Central memory CD8-positive, alpha-beta T cell (primary cell): ENCODE data around the gene SPHK2.
"Not testable (repeated sequence)": the region's sequence is repeated elsewhere in the genome, so short reads cannot be mapped to it uniquely, and the experiment has no call there.

Experiments used
- ATAC-seq: fragments of 150-1000 bp; cut with Tn5 transposase; replicated peaks from 2 replicates; pipeline ENCODE4 v1.10.0; 2022; ENCODE audit warnings: mild to moderate bottlenecking, moderate FRiP score, moderate number of reproducible peaks; ENCODE audit not compliant: poor library complexity, severe bottlenecking; ENCODE audit errors: extremely low read depth
- DNase-seq, 2 donors: peaks; one replicate each; pipeline ENCODE4 v3.0.0; 2021; ENCODE audit warnings: low spot score in 2 of 2
- H3K27ac Mint-ChIP-seq: one replicate; pipeline ENCODE4 v1.8.0; 2022; ENCODE audit warnings: low read depth, mild to moderate bottlenecking, moderate library complexity, mixed read lengths
- H3K27me3 Mint-ChIP-seq: one replicate; pipeline ENCODE4 v1.8.0; 2022; ENCODE audit warnings: mixed read lengths
- H3K36me3 Mint-ChIP-seq: one replicate; pipeline ENCODE4 v1.8.0; 2022; ENCODE audit warnings: mild to moderate bottlenecking, moderate library complexity, mixed read lengths; ENCODE audit not compliant: insufficient read depth
- H3K4me1 Mint-ChIP-seq: one replicate; pipeline ENCODE4 v1.8.0; 2022; ENCODE audit warnings: mixed read lengths
- H3K4me3 Mint-ChIP-seq: one replicate; pipeline ENCODE4 v1.8.0; 2022; ENCODE audit warnings: mild to moderate bottlenecking, moderate library complexity, mixed read lengths
- H3K9me3 Mint-ChIP-seq: one replicate; pipeline ENCODE4 v1.8.0; 2022; ENCODE audit warnings: mixed read lengths

Gene SPHK2, protein sequence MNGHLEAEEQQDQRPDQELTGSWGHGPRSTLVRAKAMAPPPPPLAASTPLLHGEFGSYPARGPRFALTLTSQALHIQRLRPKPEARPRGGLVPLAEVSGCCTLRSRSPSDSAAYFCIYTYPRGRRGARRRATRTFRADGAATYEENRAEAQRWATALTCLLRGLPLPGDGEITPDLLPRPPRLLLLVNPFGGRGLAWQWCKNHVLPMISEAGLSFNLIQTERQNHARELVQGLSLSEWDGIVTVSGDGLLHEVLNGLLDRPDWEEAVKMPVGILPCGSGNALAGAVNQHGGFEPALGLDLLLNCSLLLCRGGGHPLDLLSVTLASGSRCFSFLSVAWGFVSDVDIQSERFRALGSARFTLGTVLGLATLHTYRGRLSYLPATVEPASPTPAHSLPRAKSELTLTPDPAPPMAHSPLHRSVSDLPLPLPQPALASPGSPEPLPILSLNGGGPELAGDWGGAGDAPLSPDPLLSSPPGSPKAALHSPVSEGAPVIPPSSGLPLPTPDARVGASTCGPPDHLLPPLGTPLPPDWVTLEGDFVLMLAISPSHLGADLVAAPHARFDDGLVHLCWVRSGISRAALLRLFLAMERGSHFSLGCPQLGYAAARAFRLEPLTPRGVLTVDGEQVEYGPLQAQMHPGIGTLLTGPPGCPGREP

DNA sequence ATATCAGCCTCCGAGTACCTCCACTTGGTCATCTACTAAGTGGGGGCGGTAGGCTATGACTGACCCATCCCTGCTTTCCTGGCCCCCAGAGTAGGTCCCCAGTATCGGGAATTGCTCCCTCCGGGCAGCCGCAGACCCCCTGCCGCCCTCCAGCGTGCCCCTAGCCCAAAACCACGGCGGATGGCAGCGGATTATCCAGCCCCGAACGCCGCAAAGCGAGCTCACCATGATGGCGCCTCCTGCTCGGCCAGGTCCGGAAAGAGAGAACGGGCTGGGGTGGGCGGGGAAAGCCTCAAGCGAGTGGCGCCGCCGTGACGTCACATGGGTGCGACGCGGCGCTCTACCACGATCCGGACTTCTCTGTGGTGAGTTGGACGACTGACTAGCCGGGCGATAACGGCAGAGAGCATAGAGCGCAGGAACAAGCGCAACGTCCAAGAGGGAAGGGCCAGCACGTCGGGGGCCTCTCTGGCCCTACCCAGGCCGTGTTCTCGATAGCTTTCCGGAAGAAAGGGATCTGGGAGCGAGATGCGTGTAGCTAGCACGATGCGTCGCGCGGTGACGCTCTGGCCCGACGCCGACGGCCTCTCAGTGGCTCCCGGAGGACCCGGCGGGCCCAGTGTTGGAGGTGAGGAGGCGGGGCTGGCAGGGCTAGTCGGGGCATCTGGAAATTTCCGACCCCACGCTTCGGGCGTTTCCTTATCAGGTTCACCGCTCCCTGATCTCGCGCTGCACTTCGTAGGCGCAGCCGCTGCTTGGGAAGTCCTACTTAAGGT, at the start of gene SPHK2, which contains the start of gene RPL18:
Gene SPHK2 (plus strand): TSS at position 591 of the 776 bp plus-strand sequence. CDS start 1,009 bp downstream, outside the sequence.
Gene RPL18 (minus strand): TSS at position 263 of the 776 bp plus-strand sequence. CDS start 35 bp downstream, at position 228.
- ATAC-seq (peak; percentile 81), DNase-seq (peak; percentile 88 to 94)
- Mint-ChIP-seq H3K27me3 (no peaks in the 10 kb centered on the region), H3K4me3 (peak within 1 kb of the TSS; percentile 93), H3K27ac (peak within 1 kb of the TSS; percentile 95), H3K4me1 (peaks cover 50% of the 10 kb centered on the region), H3K36me3 (peaks cover 33% of the 10 kb centered on the region), H3K9me3 (no peaks in the 10 kb centered on the region)

DNA sequence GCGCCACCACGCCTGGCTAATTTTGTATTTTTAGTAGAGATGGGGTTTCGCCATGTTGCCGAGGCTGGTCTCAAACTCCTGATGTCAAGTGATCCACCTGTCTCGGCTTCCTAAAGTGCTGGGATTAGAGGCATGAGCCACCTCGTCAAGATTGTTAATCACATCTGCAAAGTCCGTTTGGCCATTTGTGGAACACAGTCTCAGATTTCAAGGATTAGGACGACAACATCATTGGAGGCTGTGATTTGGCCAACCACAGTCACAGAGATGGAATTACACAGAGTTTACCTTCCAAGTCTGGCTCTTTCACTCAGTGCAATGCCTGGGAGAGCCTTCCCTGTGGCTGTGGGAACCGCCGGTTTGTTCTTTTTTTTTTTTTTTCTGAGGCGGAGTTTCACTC, 49.5 kb upstream of the SPHK2 start:
- Mint-ChIP-seq H3K4me3 (no peak overlapping the region), H3K27ac (no peak overlapping the region), H3K27me3 (peaks cover 18% of the 10 kb centered on the region), H3K4me1 (no peaks in the 10 kb centered on the region), H3K36me3 (no peaks in the 10 kb centered on the region), H3K9me3 (no peaks in the 10 kb centered on the region)
- no peak for ATAC-seq
- no peak for DNase-seq

DNA sequence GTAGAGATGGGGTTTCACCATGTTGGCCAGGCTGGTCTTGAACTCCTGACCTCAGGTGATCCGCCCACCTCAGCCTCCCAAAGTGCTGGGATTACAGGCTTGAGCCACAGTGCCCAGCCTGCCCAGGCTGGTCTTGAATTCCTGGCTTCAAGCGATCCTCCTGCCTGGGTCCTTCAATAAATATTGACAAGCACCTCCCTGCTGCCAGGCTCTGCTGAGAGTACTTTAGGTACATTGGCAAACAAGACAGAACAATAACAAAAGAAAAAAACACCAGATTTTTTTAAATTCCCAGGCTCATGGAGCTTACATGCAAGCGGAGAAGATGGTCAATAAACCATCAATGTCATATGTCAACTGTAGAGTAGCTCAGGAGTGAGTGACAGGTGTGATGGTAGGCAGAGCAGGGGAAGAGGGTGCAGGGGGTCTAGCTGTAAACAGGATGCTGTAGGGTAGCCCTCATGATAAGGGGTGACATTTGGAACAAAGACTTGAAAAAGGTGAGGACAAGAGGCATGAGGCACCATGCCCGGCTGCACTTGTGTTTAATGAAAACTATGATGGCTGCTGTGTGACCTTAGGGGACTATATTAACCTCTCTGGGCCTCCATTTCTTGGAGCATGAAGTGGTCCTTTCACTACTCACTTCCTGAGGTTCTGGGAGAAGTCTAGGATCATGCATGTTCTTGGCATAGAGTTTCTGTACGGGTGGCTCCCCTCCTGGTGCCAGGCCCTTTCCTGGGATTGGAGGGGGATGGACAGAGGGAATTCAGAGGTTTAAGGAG, 47.7 kb upstream of the SPHK2 start:
- Mint-ChIP-seq H3K27ac (no peak overlapping the region), H3K4me1 (no peaks in the 10 kb centered on the region), H3K4me3 (no peak overlapping the region), H3K27me3 (peaks cover 18% of the 10 kb centered on the region), H3K9me3 (no peaks in the 10 kb centered on the region), H3K36me3 (no peaks in the 10 kb centered on the region)
- DNase-seq (no peak), ATAC-seq (no peak)

DNA sequence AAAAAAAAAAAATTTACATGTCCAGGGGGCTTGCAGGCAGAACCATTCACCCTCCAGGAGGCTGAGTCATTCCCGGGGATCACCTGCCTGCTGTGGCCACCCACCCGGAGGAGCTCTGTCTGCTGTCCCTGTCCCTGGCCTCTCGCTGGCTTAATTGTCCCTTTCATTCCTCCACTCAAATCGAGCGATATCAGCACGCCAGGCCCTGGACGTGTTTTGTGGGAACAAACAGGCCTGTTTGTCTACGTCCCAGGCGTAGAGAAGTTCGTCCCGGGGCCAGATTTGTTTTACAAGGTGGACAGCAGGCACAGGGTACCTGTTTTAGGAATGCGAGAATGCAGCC, 46.2 kb upstream of the SPHK2 start:
- H3K36me3 Mint-ChIP-seq, result no peaks in the 10 kb centered on the region
- no peaks in the 10 kb centered on the region for H3K4me1 Mint-ChIP-seq
- no peak for ATAC-seq
- no peak for DNase-seq
- no peak overlapping the region for H3K4me3 Mint-ChIP-seq
- no peak overlapping the region for H3K27ac Mint-ChIP-seq
- H3K27me3 Mint-ChIP-seq, result peaks cover 5% of the 10 kb centered on the region
- H3K9me3 Mint-ChIP-seq, result no peaks in the 10 kb centered on the region

DNA sequence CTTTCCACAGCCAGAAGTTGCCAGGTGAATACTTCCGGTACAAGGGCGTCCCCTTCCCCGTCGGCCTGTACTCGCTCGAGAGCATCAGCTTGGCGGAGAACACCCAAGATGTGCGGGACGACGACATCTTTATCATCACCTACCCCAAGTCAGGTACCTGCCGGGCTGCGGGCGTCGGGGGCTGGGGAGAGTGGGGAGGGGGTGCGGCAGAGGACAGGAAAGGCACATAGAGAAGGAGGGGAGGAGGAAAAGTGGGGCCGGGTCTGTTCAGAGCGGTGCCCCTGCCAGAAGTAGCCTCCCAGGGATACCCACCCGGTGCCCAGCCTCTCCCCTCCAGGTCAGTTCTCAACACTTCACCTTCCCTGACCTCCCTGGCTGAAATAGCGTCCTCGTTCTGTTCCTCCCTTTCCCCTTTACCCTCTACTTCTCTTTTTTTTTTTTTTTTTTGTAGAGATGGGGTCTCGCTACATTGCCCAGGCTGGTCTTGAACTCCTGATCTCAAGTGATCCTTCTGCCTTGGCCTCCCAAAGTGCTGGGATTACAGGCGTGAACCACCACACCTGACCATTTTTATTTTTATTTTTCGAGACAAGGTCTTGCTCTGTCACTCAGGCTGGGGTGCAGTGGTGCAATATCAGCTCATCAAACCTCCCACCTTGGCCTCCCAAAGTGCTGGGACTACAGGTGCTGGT, 43.2 kb upstream of the SPHK2 start:
- Mint-ChIP-seq H3K27ac (no peak overlapping the region), H3K4me3 (no peak overlapping the region), H3K27me3 (no peaks in the 10 kb centered on the region), H3K9me3 (no peaks in the 10 kb centered on the region), H3K36me3 (no peaks in the 10 kb centered on the region), H3K4me1 (no peaks in the 10 kb centered on the region)
- no peak for DNase-seq
- no peak for ATAC-seq

DNA sequence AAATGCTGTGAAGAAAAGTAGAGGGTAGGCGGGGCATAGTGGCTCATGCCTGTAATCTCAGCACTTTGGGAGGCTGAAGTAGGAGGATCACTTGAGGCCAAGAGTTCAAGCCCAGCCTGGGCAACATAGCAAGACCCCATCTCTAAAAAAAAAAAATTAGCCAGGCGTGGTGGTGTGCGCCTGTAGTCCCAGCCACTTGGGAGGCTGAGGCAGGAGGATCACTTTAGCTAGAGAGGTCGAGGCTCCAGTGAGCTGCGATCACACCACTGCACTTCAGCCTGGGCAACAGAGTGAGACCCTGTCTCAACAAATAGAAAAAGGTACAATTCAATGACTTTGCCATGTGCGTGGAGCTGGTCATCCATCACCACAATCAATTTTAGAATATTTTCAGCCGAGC, 41.4 kb upstream of the SPHK2 start:
- ATAC-seq, H3K9me3 Mint-ChIP-seq, H3K4me1 Mint-ChIP-seq, DNase-seq, H3K36me3 Mint-ChIP-seq, H3K27me3 Mint-ChIP-seq, H3K27ac Mint-ChIP-seq, H3K4me3 Mint-ChIP-seq: not testable (repeated sequence)

DNA sequence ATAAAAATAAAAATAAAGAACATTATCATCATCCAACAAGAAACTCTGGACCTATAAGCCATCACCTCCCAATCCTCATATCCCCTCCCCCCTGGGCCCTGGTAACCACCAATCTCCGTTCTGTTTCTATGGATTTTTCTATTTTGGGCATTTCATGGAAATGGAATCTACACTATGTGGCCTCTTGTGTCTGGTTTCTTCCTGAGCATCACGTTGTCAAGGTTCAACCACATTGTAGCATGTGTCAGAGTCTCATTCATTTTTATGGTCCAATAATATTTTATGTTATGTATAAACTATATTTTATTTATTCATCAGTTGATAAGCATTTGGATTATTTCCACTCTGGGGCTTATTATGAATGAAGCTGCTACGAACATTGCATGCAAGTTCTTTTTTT, 40.4 kb upstream of the SPHK2 start:
- ATAC-seq (no peak), DNase-seq (no peak)
- Mint-ChIP-seq H3K27ac (no peak overlapping the region), H3K4me1 (peaks cover under 1% of the 10 kb centered on the region), H3K27me3 (peaks cover under 1% of the 10 kb centered on the region), H3K9me3 (no peaks in the 10 kb centered on the region), H3K36me3 (no peaks in the 10 kb centered on the region), H3K4me3 (no peak overlapping the region)

DNA sequence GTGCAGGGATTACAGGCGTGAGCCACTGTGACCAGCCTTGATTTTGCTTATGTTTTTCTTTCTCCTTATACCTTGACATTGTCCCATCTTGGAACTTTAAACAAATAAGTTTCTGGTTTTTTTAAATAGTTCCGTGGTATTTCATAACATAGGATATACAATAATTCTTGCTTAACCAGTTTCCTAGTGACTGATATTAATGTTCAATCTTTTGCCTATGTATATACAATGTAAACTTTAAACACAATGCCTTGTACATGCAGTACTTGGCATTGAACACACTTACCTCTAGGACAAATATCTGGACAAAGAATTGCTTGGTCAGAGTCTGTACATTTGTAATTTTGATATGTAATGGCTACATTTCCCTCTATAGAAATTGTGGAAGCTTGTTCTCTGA, 37.1 kb upstream of the SPHK2 start:
- Mint-ChIP-seq H3K36me3 (no peaks in the 10 kb centered on the region), H3K9me3 (no peaks in the 10 kb centered on the region), H3K27ac (no peak overlapping the region), H3K4me3 (no peak overlapping the region), H3K4me1 (peaks cover 8% of the 10 kb centered on the region), H3K27me3 (peaks cover 8% of the 10 kb centered on the region)
- ATAC-seq (no peak), DNase-seq (no peak)

DNA sequence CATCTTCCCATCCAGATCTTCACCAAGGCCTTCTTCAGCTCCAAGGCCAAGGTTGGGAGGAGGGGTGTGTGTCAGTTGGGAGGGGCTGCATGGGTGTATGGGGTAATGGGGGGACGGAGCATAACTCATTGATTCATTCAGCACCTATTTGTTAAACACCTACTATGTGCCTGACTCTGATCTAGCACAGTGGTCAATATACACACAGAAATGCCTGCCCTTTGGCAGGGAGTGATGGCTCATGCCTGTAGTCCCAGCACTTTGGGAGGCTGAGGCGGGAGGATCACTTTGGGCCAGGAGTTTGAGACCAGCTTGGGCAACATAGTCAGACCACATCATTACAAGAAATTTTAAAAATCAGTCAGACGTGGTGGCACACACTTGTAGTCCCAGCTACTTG, 31.9 kb upstream of the SPHK2 start:
- no peak overlapping the region for H3K4me3 Mint-ChIP-seq
- peaks cover 3% of the 10 kb centered on the region for H3K36me3 Mint-ChIP-seq
- peaks cover 19% of the 10 kb centered on the region for H3K4me1 Mint-ChIP-seq
- H3K9me3 Mint-ChIP-seq, result no peaks in the 10 kb centered on the region
- DNase-seq (no peak), ATAC-seq (no peak)
- no peak overlapping the region for H3K27ac Mint-ChIP-seq
- peaks cover 8% of the 10 kb centered on the region for H3K27me3 Mint-ChIP-seq

DNA sequence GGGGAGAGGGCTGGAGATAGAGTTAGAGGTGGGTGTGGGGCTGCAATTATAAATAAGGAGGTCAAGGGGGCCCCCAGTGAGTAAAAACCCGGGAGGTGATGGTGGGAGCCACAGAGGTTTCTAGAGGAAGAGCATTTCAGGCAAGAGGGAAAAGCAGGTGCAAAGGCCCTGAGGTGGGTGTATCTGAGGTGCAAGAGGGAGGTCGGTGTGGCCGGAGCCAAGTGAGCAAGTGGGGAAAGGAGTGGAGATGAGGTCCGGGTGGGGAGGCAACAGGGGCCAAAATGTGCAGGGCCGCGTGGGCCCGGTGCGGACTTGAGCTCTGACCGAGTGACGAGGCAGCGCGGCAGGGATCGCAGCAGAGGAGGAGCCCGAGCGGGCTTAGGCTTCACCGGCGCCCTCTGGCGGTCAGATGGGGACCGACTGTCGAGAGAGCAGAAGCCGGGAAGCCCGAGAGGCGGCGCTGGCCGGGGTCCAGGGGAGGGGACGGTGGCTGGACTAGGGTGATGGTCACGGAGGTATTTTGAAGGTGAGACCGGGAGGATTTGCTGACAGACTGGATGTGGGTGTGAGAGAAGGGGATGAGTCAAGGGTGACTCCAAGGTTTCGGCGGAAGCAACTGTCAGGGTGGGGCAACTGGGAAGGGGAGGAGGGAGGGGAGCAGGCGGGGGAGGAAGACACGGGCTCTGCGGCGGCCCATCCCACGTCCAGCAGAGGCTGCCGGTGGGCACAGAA, 30.5 kb upstream of the SPHK2 start:
- DNase-seq (peak; percentile 77 to 91), ATAC-seq (peak; percentile 83)
- H3K27me3 Mint-ChIP-seq, result peaks cover 8% of the 10 kb centered on the region
- H3K9me3 Mint-ChIP-seq, result no peaks in the 10 kb centered on the region
- peak overlapping the region; percentile 49 for H3K27ac Mint-ChIP-seq
- peak overlapping the region; percentile 78 for H3K4me3 Mint-ChIP-seq
- peaks cover 3% of the 10 kb centered on the region for H3K36me3 Mint-ChIP-seq
- peaks cover 26% of the 10 kb centered on the region for H3K4me1 Mint-ChIP-seq

DNA sequence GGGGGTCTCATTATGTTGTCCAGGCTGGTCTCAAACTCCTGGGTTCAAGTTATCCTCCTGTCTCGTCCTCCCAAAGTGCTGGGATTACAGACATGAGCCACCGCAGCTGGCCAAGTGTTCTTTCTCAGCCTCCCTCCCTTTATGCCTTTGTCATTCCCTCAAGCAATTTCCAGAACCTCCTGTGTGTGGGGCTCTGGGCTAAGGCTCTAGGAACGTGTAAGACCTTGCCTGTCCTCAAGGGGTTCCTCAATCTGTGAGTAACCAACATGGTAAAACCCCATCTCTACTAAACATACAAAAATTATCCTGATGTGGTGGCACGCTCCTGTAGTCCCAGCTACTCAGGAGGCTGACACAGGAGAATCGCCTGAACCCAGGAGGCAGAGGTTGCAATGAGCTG, 28.3 kb upstream of the SPHK2 start:
- H3K9me3 Mint-ChIP-seq, result no peaks in the 10 kb centered on the region
- H3K36me3 Mint-ChIP-seq, result peaks cover 4% of the 10 kb centered on the region
- H3K4me3 Mint-ChIP-seq, result no peak overlapping the region
- no peak overlapping the region for H3K27ac Mint-ChIP-seq
- DNase-seq, result no peak
- no peaks in the 10 kb centered on the region for H3K27me3 Mint-ChIP-seq
- ATAC-seq, result no peak
- peaks cover 24% of the 10 kb centered on the region for H3K4me1 Mint-ChIP-seq
